Suprapubic skin (tissue), 4 donors: Measurements from ENCODE around the gene BTN1A1. TPM values are rescaled to one million over a fixed set of nuclear protein-coding genes. Genes with fewer than 3 reads are reported as not detected.
"Not testable (repeated sequence)": the region's sequence is repeated elsewhere in the genome, so short reads cannot be mapped to it uniquely, and the experiment has no call there.

Source experiments
- DNase-seq, 2 donors: peaks; one replicate each; pipeline ENCODE4 v3.0.0-alpha.2; 2019; ENCODE audit warnings: low spot score in 2 of 2
- H3K27ac ChIP-seq: fragments of 200-600 bp; sonication (generic); one replicate; pipeline ENCODE4 v1.5.1; 2019
- H3K27me3 ChIP-seq: fragments of 200-600 bp; sonication (generic); one replicate; pipeline ENCODE4 v1.5.1; 2019
- H3K36me3 ChIP-seq: fragments of 200-600 bp; sonication (generic); one replicate; pipeline ENCODE4 v1.5.1; 2019
- H3K4me1 ChIP-seq: fragments of 200-600 bp; sonication (generic); one replicate; pipeline ENCODE4 v1.5.1; 2019
- H3K4me3 ChIP-seq: fragments of 200-600 bp; sonication (generic); one replicate; pipeline ENCODE4 v1.5.1; 2019; ENCODE audit warnings: mild to moderate bottlenecking
- H3K9me3 ChIP-seq: fragments of 200-600 bp; sonication (generic); one replicate; pipeline ENCODE4 v1.5.1; 2019
- CTCF ChIP-seq, 2 donors: fragments of 200-600 bp in 1 of 2; fragments of 450-650 bp in 1 of 2; sonication (generic) in 1 of 2; IDR thresholded peaks; one replicate each; pipeline ENCODE4 v1.5.1; 2016 to 2019; ENCODE audit warnings: antibody characterized with exemption in 2 of 2, mild to moderate bottlenecking in 1 of 2, moderate library complexity in 1 of 2
- EP300 ChIP-seq: sonication (generic); formaldehyde crosslinking; IDR thresholded peaks from one replicate; pipeline ENCODE4 v1.6.1; 2017; ENCODE audit warnings: antibody characterized with exemption
- POLR2A ChIP-seq, 2 donors: fragments of 450-650 bp; IDR thresholded peaks; one replicate each; pipeline ENCODE4 v1.6.1; 2017; ENCODE audit warnings: antibody characterized with exemption in 2 of 2, mild to moderate bottlenecking in 2 of 2, moderate library complexity in 2 of 2
- POLR2AphosphoS5 ChIP-seq, 3 donors: sonication (generic); formaldehyde crosslinking; IDR thresholded peaks; one replicate each; pipeline ENCODE4 v1.6.1; 2017; ENCODE audit warnings: antibody characterized with exemption in 3 of 3
- WGBS: methylation state at CpG from one replicate; pipeline ENCODE4 v1.1.5; 2018; 5-methylcytosine and 5-hydroxymethylcytosine counted together
- total RNA-seq, 4 donors: library from RNA; depleted of rRNA; stranded (reverse); fragments of >200 nt; gene quantifications; one replicate each; pipeline ENCODE4 v1.1.0, GENCODE V29; 2016

The BTN1A1 gene
- total RNA-seq, 4 donors from 2014 or later = not detected

- 11% methylated on average over 36 of the region's 74 CpGs for WGBS
- no peaks in the 10 kb centered on the region for H3K27me3 ChIP-seq
- DNase-seq = peak; percentile 87 to 89
- TF ChIP-seq POLR2A (IDR thresholded peaks at IDR 0.05) = no peak
- peak in 1 of 2 donors; percentile 33 for TF ChIP-seq CTCF (IDR thresholded peaks at IDR 0.05)
- TF ChIP-seq POLR2AphosphoS5 (IDR thresholded peaks at IDR 0.05) = peak in 1 of 3 donors; percentile 78
- peaks cover 29% of the 10 kb centered on the region for H3K4me1 ChIP-seq
- H3K4me3 ChIP-seq = peak overlapping the region; percentile 66
- no peaks in the 10 kb centered on the region for H3K9me3 ChIP-seq
- no peaks in the 10 kb centered on the region for H3K36me3 ChIP-seq
- peak overlapping the region; percentile 97 for H3K27ac ChIP-seq
Observed at GRCh38 chr6:26521600-26522391, 21.7 kb downstream of the BTN1A1 start.

DNA sequence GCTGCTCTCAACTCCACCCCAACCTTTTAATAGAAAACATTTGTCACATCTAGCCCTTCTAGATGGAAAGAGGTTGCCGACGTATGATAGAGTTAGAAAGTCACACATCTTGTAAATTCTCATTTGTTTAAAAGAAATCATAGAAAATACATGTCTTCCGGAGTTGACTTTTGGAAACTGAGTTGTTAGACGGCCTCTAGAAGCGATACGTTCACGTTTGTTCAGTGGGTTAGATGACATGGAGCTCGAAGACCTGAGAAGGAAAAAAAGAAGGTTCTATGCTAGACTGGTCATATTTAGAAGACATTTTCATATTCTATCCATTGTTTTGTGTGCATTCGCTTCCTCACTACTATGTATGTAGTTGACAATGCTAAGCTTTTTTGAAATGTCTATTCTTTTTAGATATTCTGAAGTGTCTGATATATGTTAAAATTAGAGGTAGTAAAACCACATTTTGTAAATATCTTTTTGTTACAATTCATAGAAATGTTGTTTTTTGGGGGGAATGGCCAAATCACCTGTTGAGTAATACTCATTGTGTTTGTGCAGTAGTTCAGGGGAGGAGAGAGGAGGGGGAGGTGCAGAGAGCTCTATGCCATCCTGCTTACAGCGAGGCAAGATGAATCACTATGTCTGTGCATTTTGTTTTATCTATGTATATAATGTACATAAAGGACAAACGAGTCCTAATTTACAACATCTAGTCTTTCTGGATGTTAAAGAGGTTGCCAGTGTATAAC is 22.6 kb downstream of the BTN1A1 start:
- peaks cover 29% of the 10 kb centered on the region for H3K4me1 ChIP-seq
- peak overlapping the region; percentile 97 for H3K27ac ChIP-seq
- H3K27me3 ChIP-seq, H3K36me3 ChIP-seq, DNase-seq, H3K9me3 ChIP-seq: not testable (repeated sequence)
- peak overlapping the region; percentile 66 for H3K4me3 ChIP-seq
- 67% methylated on average over 11 of the region's 11 CpGs for WGBS

- H3K4me1 ChIP-seq = peaks cover 29% of the 10 kb centered on the region
- not testable (repeated sequence) for DNase-seq, H3K36me3 ChIP-seq, H3K27ac ChIP-seq, H3K27me3 ChIP-seq, H3K4me3 ChIP-seq, H3K9me3 ChIP-seq
- 95% methylated on average over 2 of the region's 2 CpGs for WGBS
Observed at GRCh38 chr6:26524314-26524713, 24.2 kb downstream of the BTN1A1 start.

DNA sequence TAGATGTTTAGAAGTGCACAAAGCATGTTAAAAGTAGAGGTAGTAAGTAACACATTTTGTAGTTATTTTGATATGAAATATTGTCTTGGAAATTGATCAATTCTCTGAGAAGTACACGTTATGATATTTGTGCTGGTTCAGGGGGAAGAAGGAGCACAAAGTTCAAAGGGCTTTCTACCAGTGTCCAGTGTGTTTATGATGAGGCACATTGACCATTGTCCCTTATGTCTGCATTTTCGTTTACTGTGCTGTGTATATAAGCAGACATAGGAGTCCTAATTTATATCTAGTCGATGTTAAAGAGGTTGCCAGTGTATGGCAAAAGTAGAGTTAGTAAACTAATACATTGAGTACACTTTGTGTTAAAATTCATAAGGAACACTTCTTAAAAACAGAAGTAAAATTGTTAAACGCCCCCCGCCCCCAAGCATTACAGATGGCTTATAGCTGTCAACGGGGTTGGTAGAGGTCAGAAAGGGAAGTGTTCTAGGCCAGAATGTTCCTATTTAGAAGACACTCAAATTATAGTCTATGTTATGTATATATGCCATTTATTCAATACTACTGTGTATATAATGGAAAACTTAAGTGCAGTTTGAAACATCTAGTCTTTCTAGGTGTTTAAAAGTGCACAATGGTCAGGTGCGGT is 24.7 kb downstream of the BTN1A1 start:
- no peak overlapping the region for H3K27ac ChIP-seq
- H3K9me3 ChIP-seq = no peaks in the 10 kb centered on the region
- H3K36me3 ChIP-seq = no peaks in the 10 kb centered on the region
- WGBS = 87% methylated on average over 7 of the region's 7 CpGs
- H3K27me3 ChIP-seq = no peaks in the 10 kb centered on the region
- H3K4me1 ChIP-seq = peaks cover 29% of the 10 kb centered on the region
- no peak for DNase-seq
- no peak overlapping the region for H3K4me3 ChIP-seq
- no peak for TF ChIP-seq CTCF (IDR thresholded peaks at IDR 0.05)
- no peak for TF ChIP-seq EP300
- no peak for TF ChIP-seq POLR2A (IDR thresholded peaks at IDR 0.05)
- TF ChIP-seq POLR2AphosphoS5 (IDR thresholded peaks at IDR 0.05) = no peak

DNA sequence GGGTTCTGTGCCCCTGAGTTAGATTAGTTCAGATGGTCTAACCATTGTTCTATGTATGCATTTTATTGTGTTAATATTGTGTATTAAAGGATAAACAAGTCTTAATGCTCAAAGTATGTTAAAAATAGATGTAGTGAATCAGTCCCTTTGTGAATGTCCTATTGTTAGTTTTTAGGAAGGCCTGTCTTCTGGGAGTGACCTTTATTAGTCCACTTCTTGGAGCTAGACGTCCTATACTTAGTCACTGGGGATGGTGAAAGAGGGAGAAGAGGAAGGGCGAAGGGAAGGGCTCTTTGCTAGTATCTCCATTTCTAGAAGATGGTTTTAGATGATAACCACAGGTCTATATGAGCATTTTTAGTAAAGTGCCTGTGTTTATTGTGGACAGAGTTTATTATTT is 25.7 kb downstream of the BTN1A1 start:
- Histone ChIP-seq H3K4me1 (peaks cover 23% of the 10 kb centered on the region), H3K36me3 (no peaks in the 10 kb centered on the region), H3K4me3 (no peak overlapping the region), H3K27me3 (no peaks in the 10 kb centered on the region), H3K27ac (no peak overlapping the region), H3K9me3 (no peaks in the 10 kb centered on the region)
- no peak for DNase-seq
- 73% methylated on average over 2 of the region's 2 CpGs for WGBS
- TF ChIP-seq POLR2A (IDR thresholded peaks at IDR 0.05) (no peak), EP300 (no peak), CTCF (IDR thresholded peaks at IDR 0.05) (no peak), POLR2AphosphoS5 (IDR thresholded peaks at IDR 0.05) (no peak)

DNA sequence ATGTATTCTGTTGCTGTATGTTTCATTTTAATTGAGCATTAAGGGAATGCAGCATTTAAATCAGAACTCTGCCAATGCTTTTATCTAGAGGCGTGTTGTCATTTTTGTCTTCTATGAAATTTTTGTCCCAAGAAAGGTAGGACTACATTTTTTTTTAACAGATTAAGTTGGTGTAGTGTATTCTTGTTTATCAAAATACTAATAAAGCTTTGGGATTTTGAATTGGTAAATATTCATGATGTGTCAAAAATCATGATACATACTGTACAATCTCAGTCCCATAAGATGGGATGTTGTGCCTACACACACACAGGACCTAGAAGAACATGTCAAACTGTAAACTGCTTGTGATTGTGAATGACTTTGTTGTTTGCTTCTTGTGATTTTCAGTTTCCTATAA is 26.8 kb downstream of the BTN1A1 start:
- Histone ChIP-seq H3K27me3 (no peaks in the 10 kb centered on the region), H3K9me3 (no peaks in the 10 kb centered on the region), H3K36me3 (no peaks in the 10 kb centered on the region), H3K27ac (no peak overlapping the region), H3K4me1 (peaks cover 20% of the 10 kb centered on the region), H3K4me3 (no peak overlapping the region)
- no peak for TF ChIP-seq CTCF (IDR thresholded peaks at IDR 0.05)
- TF ChIP-seq POLR2AphosphoS5 (IDR thresholded peaks at IDR 0.05) = no peak
- no peak for DNase-seq
- 92% methylated on average over 1 of the region's 1 CpG for WGBS
